ENCODE data around the gene ATP6V0E2. TPM values are rescaled to one million over a fixed set of nuclear protein-coding genes. Genes with fewer than 3 reads are reported as not detected.

ATP6V0E2 gene
- total RNA-seq, 1 donor from 2014 or later, result 16.0 TPM

DNA sequence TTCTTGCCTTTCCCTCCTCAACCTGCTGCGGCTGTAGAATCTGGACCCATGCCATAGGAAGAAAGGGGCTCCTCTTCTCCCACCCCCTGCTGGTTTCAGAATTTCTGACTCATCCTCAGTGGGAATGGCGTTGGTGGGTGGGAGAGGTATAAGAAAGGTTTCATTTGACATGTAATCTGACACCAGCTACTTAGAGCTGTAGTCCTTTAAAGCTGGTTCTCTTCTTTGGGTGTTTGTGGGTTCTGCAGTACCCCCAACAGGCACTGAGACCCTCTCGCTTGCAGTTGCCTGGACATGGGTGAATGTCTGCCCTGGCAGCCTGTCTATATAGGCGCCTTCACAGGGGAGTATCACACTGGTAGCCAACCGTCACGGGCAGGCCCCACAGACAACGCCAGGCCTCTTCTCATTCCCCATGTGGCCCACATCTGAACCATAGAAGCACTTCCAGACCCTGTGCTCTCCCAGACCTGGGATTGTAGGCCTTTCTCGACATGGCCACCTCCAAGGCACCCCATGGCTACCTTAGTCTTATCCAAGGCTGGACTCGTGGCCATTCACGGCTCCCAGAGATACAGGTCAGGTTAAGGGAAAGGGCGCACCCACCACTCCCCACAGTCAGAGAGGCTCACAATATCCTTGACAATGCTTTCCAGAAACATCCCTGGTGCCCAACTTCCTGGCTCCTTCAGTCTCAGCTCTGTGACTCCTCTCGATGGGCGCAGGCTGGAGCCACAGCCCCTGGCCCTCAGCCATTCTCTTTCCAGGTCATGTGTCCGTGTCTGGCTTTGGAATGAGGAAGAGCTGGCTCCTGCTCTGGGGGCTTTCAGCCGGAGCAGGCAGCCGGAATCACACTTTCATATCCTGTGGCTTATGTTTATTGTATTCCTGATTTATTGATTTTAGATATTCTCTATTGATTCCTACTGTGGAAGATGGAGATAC, 18.1 kb upstream of the ATP6V0E2 start:
- Histone ChIP-seq H3K9ac (ENCODE audit: low read length) (peak overlapping the region; percentile 20), H3K36me3 (ENCODE audit: insufficient read depth, low read length) (no peaks in the 10 kb centered on the region), H3K4me2 (ENCODE audit: low read length) (peak overlapping the region; percentile 66), H3K9me3 (ENCODE audit: insufficient read depth, low read depth, low read length) (no peaks in the 10 kb centered on the region), H2AFZ (ENCODE audit: low read depth, low read length) (peak overlapping the region; percentile 46), H3K27me3 (ENCODE audit: insufficient read depth, low read length) (no peaks in the 10 kb centered on the region), H3K27ac (ENCODE audit: low read depth, low read length) (peak overlapping the region; percentile 52), H3K4me1 (ENCODE audit: insufficient read depth, low read length) (peaks cover 26% of the 10 kb centered on the region), H4K20me1 (ENCODE audit: insufficient read depth, low read length) (no peaks in the 10 kb centered on the region), H3K4me3 (ENCODE audit: insufficient read depth, low read depth, low read length) (peak overlapping the region; percentile 7), H3K79me2 (ENCODE audit: insufficient read depth, low read length) (no peaks in the 10 kb centered on the region)
- FAIRE-seq (no peak), DNase-seq (ENCODE audit: low read depth) (peak; percentile 90)
- Mint-ChIP-seq H3K4me3 (ENCODE audit: unreplicated experiment) (peak overlapping the region; percentile 64), H3K27ac (ENCODE audit: unreplicated experiment) (peak overlapping the region; percentile 48), H3K9me3 (ENCODE audit: unreplicated experiment) (no peaks in the 10 kb centered on the region), H3K36me3 (ENCODE audit: low read depth, unreplicated experiment) (peaks cover 12% of the 10 kb centered on the region), H3K27me3 (ENCODE audit: low read depth, unreplicated experiment) (no peaks in the 10 kb centered on the region), H3K4me1 (ENCODE audit: low read depth, unreplicated experiment) (peaks cover 30% of the 10 kb centered on the region)
- TF ChIP-seq, protein P1, sequence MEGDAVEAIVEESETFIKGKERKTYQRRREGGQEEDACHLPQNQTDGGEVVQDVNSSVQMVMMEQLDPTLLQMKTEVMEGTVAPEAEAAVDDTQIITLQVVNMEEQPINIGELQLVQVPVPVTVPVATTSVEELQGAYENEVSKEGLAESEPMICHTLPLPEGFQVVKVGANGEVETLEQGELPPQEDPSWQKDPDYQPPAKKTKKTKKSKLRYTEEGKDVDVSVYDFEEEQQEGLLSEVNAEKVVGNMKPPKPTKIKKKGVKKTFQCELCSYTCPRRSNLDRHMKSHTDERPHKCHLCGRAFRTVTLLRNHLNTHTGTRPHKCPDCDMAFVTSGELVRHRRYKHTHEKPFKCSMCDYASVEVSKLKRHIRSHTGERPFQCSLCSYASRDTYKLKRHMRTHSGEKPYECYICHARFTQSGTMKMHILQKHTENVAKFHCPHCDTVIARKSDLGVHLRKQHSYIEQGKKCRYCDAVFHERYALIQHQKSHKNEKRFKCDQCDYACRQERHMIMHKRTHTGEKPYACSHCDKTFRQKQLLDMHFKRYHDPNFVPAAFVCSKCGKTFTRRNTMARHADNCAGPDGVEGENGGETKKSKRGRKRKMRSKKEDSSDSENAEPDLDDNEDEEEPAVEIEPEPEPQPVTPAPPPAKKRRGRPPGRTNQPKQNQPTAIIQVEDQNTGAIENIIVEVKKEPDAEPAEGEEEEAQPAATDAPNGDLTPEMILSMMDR (IDR thresholded peaks at IDR 0.05; ENCODE audit: insufficient read depth, low read depth, low read length), result no peak
- no peak for TF ChIP-seq EZH2 (IDR thresholded peaks at IDR 0.05; ENCODE audit: insufficient read depth, low read length)

DNA sequence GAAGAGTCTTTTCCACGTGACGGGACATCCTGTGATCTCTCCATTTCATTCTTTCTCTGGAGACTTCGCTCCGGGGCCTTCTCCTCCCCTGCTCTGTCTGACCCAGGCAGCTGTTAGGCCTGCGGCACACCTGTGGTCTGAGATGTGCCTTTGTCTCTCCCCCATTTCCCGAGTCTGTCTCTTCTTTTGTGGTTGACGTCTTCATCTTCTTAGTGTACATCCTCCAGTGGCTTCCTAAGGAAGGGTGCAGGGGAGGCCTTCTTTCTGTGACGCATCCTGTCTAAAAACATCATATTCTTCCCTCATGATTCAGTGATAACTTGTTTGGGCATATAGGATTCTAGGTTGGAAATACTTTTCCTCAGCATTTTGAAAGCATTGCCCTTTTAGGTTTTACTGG, 17.2 kb upstream of the ATP6V0E2 start:
- no peaks in the 10 kb centered on the region for H3K9me3 ChIP-seq (ENCODE audit: insufficient read depth, low read depth, low read length)
- H3K36me3 ChIP-seq (ENCODE audit: insufficient read depth, low read length), result no peaks in the 10 kb centered on the region
- DNase-seq (ENCODE audit: low read depth) (no peak), FAIRE-seq (no peak)
- peaks cover 26% of the 10 kb centered on the region for H3K4me1 ChIP-seq (ENCODE audit: insufficient read depth, low read length)
- no peak overlapping the region for H3K4me3 Mint-ChIP-seq (ENCODE audit: unreplicated experiment)
- no peaks in the 10 kb centered on the region for H3K79me2 ChIP-seq (ENCODE audit: insufficient read depth, low read length)
- H3K4me1 Mint-ChIP-seq (ENCODE audit: low read depth, unreplicated experiment), result peaks cover 30% of the 10 kb centered on the region
- H3K9me3 Mint-ChIP-seq (ENCODE audit: unreplicated experiment), result no peaks in the 10 kb centered on the region
- no peak overlapping the region for H2AFZ ChIP-seq (ENCODE audit: low read depth, low read length)
- TF ChIP-seq EZH2 (IDR thresholded peaks at IDR 0.05; ENCODE audit: insufficient read depth, low read length), result no peak
- TF ChIP-seq, protein P1 (IDR thresholded peaks at IDR 0.05; ENCODE audit: insufficient read depth, low read depth, low read length), result no peak
- no peak overlapping the region for H3K4me2 ChIP-seq (ENCODE audit: low read length)
- H4K20me1 ChIP-seq (ENCODE audit: insufficient read depth, low read length), result no peaks in the 10 kb centered on the region
- peaks cover 17% of the 10 kb centered on the region for H3K36me3 Mint-ChIP-seq (ENCODE audit: low read depth, unreplicated experiment)
- H3K4me3 ChIP-seq (ENCODE audit: insufficient read depth, low read depth, low read length), result no peak overlapping the region
- H3K9ac ChIP-seq (ENCODE audit: low read length), result no peak overlapping the region
- H3K27ac ChIP-seq (ENCODE audit: low read depth, low read length), result no peak overlapping the region
- no peaks in the 10 kb centered on the region for H3K27me3 ChIP-seq (ENCODE audit: insufficient read depth, low read length)
- H3K27ac Mint-ChIP-seq (ENCODE audit: unreplicated experiment), result no peak overlapping the region
- H3K27me3 Mint-ChIP-seq (ENCODE audit: low read depth, unreplicated experiment), result no peaks in the 10 kb centered on the region

DNA sequence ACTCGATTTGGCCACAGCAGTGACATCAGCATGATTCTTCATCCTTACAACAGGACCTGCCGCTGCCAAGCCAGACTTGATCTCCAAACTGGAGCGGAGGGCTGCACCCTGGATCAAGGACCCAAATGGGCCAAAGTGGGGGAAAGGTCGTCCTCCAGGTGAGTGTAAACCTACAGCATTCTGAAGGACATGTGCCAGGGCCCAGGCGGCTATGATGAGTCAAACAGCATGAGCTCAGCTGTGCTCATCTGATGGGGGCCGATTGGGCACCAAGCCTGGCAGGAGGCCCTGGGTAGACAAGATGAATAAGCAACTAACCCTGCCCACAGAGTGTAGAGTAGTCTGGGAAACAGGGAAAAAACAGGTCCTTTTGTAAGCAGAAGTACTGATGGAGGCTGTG, 14.4 kb upstream of the ATP6V0E2 start:
- Histone ChIP-seq H4K20me1 (ENCODE audit: insufficient read depth, low read length) (no peaks in the 10 kb centered on the region), H3K36me3 (ENCODE audit: insufficient read depth, low read length) (no peaks in the 10 kb centered on the region), H3K9me3 (ENCODE audit: insufficient read depth, low read depth, low read length) (no peaks in the 10 kb centered on the region), H3K79me2 (ENCODE audit: insufficient read depth, low read length) (no peaks in the 10 kb centered on the region), H2AFZ (ENCODE audit: low read depth, low read length) (no peak overlapping the region), H3K4me1 (ENCODE audit: insufficient read depth, low read length) (peaks cover 17% of the 10 kb centered on the region), H3K27ac (ENCODE audit: low read depth, low read length) (no peak overlapping the region), H3K4me2 (ENCODE audit: low read length) (no peak overlapping the region), H3K9ac (ENCODE audit: low read length) (no peak overlapping the region), H3K27me3 (ENCODE audit: insufficient read depth, low read length) (no peaks in the 10 kb centered on the region), H3K4me3 (ENCODE audit: insufficient read depth, low read depth, low read length) (no peak overlapping the region)
- DNase-seq (ENCODE audit: low read depth) (no peak), FAIRE-seq (no peak)
- TF ChIP-seq, protein P1 (IDR thresholded peaks at IDR 0.05; ENCODE audit: insufficient read depth, low read depth, low read length), result no peak
- no peak for TF ChIP-seq EZH2 (IDR thresholded peaks at IDR 0.05; ENCODE audit: insufficient read depth, low read length)
- Mint-ChIP-seq H3K27me3 (ENCODE audit: low read depth, unreplicated experiment) (peaks cover 9% of the 10 kb centered on the region), H3K4me3 (ENCODE audit: unreplicated experiment) (no peak overlapping the region), H3K9me3 (ENCODE audit: unreplicated experiment) (no peaks in the 10 kb centered on the region), H3K36me3 (ENCODE audit: low read depth, unreplicated experiment) (peaks cover 26% of the 10 kb centered on the region), H3K27ac (ENCODE audit: unreplicated experiment) (no peak overlapping the region), H3K4me1 (ENCODE audit: low read depth, unreplicated experiment) (peaks cover 25% of the 10 kb centered on the region)

Measured in astrocyte (in vitro differentiated cells and primary cell).